SH-SY5Y (cell line): Measurements from ENCODE around the gene PTPN14.

Source experiments
- GATA2 ChIP-seq: IDR thresholded peaks from 2 replicates; pipeline ENCODE4 v1.6.1; 2011; ENCODE audit warnings: mild to moderate bottlenecking, low read depth, low read length
- GATA3 ChIP-seq: IDR thresholded peaks from 2 replicates; pipeline ENCODE4 v1.6.1; 2011; ENCODE audit warnings: low read depth, mild to moderate bottlenecking, low read length, moderate library complexity

GRCh38 chr1:214354440-214355148 is 196.8 kb downstream of the PTPN14 start:
- no peak for TF ChIP-seq GATA3
- TF ChIP-seq GATA2: no peak
